ENCODE measurements around the gene FAM13C. TPM values are rescaled to one million over a fixed set of nuclear protein-coding genes. Genes with fewer than 3 reads are reported as not detected.

Gene FAM13C
- polyA plus RNA-seq, 2 of the 4 experiments (the other 2 are of a cell fraction), result not detected

- Histone ChIP-seq H3K4me1 (0 out of 3 replicates have a peak, but pooled peaks cover 5% of the 10 kb centered on the region), H3K9me3 (no peaks in the 10 kb centered on the region), H3K27ac (no peak overlapping the region), H3K4me3 (no peak overlapping the region), H3K4me2 (no peak overlapping the region)
- ChIA-PET CTCF (interaction anchor here (1.2 to 2.2 kb wide), 2 partner anchors 10 to 27 kb away, joined by 3 to 7 read pairs; no protein-coding TSS in a partner anchor), POLR2A (no interaction called here)
- no peak for DNase-seq (ENCODE audit: low read depth in 1 of 2, low spot score in 1 of 2)
- no peak for TF ChIP-seq CEBPB (IDR thresholded peaks at IDR 0.05)
- TF ChIP-seq POLR2AphosphoS2 (conservative IDR thresholded peaks at IDR 0.05; ENCODE audit: low read length), result no peak
- TF ChIP-seq EHMT2 (IDR thresholded peaks at IDR 0.05; ENCODE audit: low read depth), result no peak
- TF ChIP-seq FOXS1 (CRISPR knock-in tag; IDR thresholded peaks at IDR 0.05), result no peak
- TF ChIP-seq CBX2 (IDR thresholded peaks at IDR 0.05; ENCODE audit: borderline replicate concordance, low read depth), result no peak
- ATAC-seq, result no peak
- WGBS (ENCODE audit: missing lambda C conversion rate), result 29% methylated on average over 2 of the region's 2 CpGs
- no peak for FAIRE-seq
These were observed 26.9 kb downstream of the FAM13C start for GRCh38 chr10:59335497-59335896.

GRCh38 chr10:59333701-59334100, 28.6 kb downstream of the FAM13C start:
- 0 out of 3 replicates have a peak, but pooled peaks cover 5% of the 10 kb centered on the region for H3K4me1 ChIP-seq
- H3K27ac ChIP-seq, result no peak overlapping the region
- 35% methylated on average over 1 of the region's 1 CpG for WGBS (ENCODE audit: missing lambda C conversion rate)
- no peaks in the 10 kb centered on the region for H3K9me3 ChIP-seq
- FAIRE-seq (no peak), DNase-seq (ENCODE audit: low read depth in 1 of 2, low spot score in 1 of 2) (no peak), ATAC-seq (no peak)
- ChIA-PET POLR2A (no interaction called here), CTCF (no interaction called here)
- H3K4me3 ChIP-seq, result no peak overlapping the region
- TF ChIP-seq FOSB (CRISPR knock-in tag; IDR thresholded peaks at IDR 0.05) (no peak), EHMT2 (IDR thresholded peaks at IDR 0.05; ENCODE audit: low read depth) (no peak), POLR2AphosphoS2 (conservative IDR thresholded peaks at IDR 0.05; ENCODE audit: low read length) (no peak), HOXB13 (CRISPR knock-in tag; IDR thresholded peaks at IDR 0.05; ENCODE audit: low read depth) (no peak), HMGXB4 (CRISPR knock-in tag; IDR thresholded peaks at IDR 0.05; ENCODE audit: borderline replicate concordance) (no peak)
- H3K4me2 ChIP-seq, result no peak overlapping the region

- ChIA-PET CTCF (no interaction called here), POLR2A (no interaction called here)
- Histone ChIP-seq H3K9me3 (no peaks in the 10 kb centered on the region), H3K27ac (no peak overlapping the region), H3K4me2 (no peak overlapping the region), H3K4me3 (no peak overlapping the region), H3K4me1 (0 out of 3 replicates have a peak, but pooled peaks cover 4% of the 10 kb centered on the region)
- no peak for FAIRE-seq
- no peak for TF ChIP-seq JUN (IDR thresholded peaks at IDR 0.05)
- no peak for TF ChIP-seq BCL3 (IDR thresholded peaks at IDR 0.05)
- no peak for TF ChIP-seq ESRRA (IDR thresholded peaks at IDR 0.05; ENCODE audit: borderline replicate concordance, low read length)
- TF ChIP-seq BHLHE40 (IDR thresholded peaks at IDR 0.05; ENCODE audit: low read depth, low read length), result no peak
- TF ChIP-seq EHF (CRISPR knock-in tag; IDR thresholded peaks at IDR 0.05), result no peak
- no peak for TF ChIP-seq EHMT2 (IDR thresholded peaks at IDR 0.05; ENCODE audit: low read depth)
- no peak for TF ChIP-seq ZFP36 (IDR thresholded peaks at IDR 0.05; ENCODE audit: borderline replicate concordance, partially characterized antibody)
- TF ChIP-seq KDM1A (IDR thresholded peaks at IDR 0.05; ENCODE audit: low read depth), result no peak
- no peak for TF ChIP-seq EP300 (IDR thresholded peaks at IDR 0.05)
- no peak for ATAC-seq
- no peak for DNase-seq (ENCODE audit: low read depth in 1 of 2, low spot score in 1 of 2)
These were observed 29.8 kb downstream of the FAM13C start for GRCh38 chr10:59332581-59332980.

- no peak overlapping the region for H3K4me3 ChIP-seq
- ChIA-PET CTCF (no interaction called here), POLR2A (no interaction called here)
- no peak overlapping the region for H3K4me2 ChIP-seq
- DNase-seq (ENCODE audit: low read depth in 1 of 2, low spot score in 1 of 2) (no peak), ATAC-seq (no peak), FAIRE-seq (no peak)
- H3K4me1 ChIP-seq, result no peaks in the 10 kb centered on the region
- no peaks in the 10 kb centered on the region for H3K9me3 ChIP-seq
- H3K27ac ChIP-seq, result no peak overlapping the region
- no peak for TF ChIP-seq TFCP2L1 (CRISPR knock-in tag; IDR thresholded peaks at IDR 0.05)
- TF ChIP-seq CTCF (IDR thresholded peaks at IDR 0.05), result no peak
- no peak for TF ChIP-seq MYC (IDR thresholded peaks at IDR 0.05; ENCODE audit: borderline replicate concordance, low read length)
- no peak for TF ChIP-seq POLR2AphosphoS2 (conservative IDR thresholded peaks at IDR 0.05; ENCODE audit: low read length)
- no peak for TF ChIP-seq E2F6 (IDR thresholded peaks at IDR 0.05; ENCODE audit: borderline replicate concordance, low read depth)
- TF ChIP-seq SREBF2 (IDR thresholded peaks at IDR 0.05), result no peak
- TF ChIP-seq RNF2 (IDR thresholded peaks at IDR 0.05; ENCODE audit: borderline replicate concordance, low read depth), result no peak
These were observed 30.7 kb downstream of the FAM13C start for GRCh38 chr10:59331661-59332060.
